ENCODE measurements around the gene TOX2.

The TOX2 gene, protein sequence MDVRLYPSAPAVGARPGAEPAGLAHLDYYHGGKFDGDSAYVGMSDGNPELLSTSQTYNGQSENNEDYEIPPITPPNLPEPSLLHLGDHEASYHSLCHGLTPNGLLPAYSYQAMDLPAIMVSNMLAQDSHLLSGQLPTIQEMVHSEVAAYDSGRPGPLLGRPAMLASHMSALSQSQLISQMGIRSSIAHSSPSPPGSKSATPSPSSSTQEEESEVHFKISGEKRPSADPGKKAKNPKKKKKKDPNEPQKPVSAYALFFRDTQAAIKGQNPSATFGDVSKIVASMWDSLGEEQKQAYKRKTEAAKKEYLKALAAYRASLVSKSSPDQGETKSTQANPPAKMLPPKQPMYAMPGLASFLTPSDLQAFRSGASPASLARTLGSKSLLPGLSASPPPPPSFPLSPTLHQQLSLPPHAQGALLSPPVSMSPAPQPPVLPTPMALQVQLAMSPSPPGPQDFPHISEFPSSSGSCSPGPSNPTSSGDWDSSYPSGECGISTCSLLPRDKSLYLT

DNA sequence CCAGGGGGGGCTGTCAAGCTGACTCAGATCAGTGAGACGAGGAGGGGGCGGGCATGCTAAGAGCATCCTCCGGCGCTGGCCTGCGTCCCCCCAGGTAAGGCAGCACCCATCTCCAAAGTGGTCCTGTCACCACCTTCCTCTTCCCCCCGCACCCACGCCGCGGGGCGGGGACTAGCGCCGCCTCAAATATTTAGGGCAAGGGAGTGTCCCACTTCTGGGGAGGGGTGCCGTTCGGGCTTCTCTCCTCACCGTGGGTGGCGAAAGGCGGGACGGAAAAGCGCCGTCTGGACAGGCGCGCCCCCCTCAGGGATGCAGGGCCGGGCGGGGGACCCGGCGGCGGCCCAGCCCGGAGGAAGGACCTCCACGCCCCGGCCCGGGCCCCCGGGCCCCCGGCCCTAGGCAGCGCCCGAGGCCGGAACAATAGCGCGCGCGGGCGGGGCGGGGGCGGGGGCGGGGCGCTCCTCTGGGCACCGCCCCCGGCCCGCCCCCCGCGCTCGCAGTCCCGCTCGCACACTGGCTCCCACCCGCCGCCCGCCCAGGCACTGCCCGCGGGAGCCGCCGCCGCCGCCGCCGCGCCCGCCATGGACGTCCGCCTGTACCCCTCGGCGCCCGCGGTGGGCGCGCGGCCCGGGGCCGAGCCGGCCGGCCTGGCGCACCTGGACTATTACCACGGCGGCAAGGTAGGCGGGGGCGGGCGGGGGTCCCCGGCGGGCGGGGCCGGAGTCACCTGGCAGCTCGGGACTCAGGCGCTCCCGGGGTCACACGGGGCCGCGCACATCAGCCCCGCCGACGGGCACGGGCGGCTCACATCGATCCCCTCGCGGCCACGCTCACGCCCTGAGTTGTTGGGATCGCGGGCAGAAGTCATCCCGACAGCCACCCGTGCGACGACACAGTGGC is at the start of gene TOX2:
Gene TOX2, plus strand, starts transcription at position 542 of the 900 bp plus-strand sequence. Its CDS starts 40 bp downstream, at position 582.
- no peak for DNase-seq (ENCODE audit: low read depth, low spot score)

DNA sequence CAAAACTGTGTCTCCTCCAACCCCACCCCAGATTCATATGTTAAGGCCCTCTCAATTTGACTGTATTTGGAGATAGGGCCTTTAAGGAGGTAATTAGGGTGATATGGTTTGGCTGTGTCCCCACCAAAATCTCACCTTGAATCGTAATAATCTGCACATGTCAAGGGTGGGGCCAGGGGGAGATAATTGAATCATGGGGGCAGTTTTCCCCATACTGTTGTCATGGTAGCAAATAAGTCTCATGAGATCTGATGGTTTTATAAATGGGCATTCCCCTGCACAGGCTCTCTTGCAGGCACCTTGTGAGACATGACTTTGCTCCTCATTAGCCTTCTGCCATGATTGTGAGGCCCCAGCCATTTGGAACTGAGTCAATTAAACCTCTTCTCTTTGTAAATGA is 46.6 kb upstream of the TOX2 start:
- DNase-seq (ENCODE audit: low read depth, low spot score) = no peak

GRCh38 chr20:43870484-43870883 is 44.2 kb upstream of the TOX2 start:
- no peak for DNase-seq (ENCODE audit: low read depth, low spot score)

DNA sequence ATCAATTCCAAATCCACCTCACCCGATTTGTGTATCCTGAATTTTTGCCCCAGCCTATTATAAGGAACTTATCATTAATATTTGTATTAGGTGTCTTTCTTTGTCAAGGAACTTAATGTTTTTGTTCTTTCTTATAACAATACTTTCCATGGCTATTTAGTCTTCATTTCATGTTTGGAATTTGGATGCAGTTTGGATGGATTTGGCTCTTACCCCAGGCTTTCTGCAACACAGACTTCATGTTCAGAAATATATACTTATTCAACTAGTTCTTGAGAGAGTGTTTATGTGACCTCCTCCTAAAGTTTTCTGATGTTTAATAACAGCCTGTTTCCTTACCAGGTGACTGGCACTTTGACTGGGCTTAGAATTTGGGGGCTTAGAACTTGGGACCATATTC is 35.9 kb upstream of the TOX2 start:
- DNase-seq (ENCODE audit: low read depth, low spot score) = no peak

DNA sequence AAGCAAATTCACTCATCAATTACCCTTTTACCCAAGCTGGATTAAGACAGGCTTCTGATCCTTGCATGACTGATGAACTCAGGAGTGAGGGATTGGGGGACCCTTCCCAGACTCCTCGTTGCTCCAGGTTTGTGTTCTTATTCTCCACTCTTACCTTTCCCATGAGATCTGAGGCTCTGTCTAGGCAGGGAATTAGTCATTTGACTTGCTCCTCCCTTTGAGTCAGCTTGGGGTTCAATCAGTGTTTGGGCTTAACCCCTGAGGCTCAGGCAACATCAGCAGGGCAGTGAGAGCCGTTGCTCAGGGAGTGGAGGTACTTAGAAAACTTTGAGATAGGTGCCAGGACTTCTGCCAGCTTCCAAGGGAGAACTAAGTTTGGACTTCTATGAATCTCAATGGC is 20.7 kb upstream of the TOX2 start:
- DNase-seq (ENCODE audit: low read depth, low spot score) = no peak

DNA sequence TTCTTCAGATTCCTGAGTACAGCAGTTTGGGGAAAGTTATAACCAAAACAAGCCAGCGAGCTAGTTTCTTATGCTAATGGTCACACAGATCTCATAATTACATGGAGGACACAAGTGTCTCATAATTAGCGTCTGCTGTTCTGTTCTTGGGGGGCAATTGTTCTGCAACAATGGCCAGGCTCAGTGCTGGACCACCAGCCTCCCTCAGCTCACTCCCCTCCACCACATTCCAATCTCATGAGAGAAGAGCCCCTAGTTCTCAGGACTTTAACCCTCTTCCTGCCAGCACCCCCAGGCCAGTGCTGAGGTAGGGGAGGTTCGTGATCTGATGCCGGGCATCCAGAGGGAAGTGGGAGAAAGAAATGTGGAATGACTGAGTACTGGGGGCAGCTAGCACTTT is 20.2 kb upstream of the TOX2 start:
- DNase-seq (ENCODE audit: low read depth, low spot score) = no peak

GRCh38 chr20:43895235-43895634 is 19.4 kb upstream of the TOX2 start:
- no peak for DNase-seq (ENCODE audit: low read depth, low spot score)

GRCh38 chr20:43899274-43900120 is 15.2 kb upstream of the TOX2 start:
- DNase-seq (ENCODE audit: low read depth, low spot score) = no peak

- no peak for DNase-seq (ENCODE audit: low read depth, low spot score)
Observed at GRCh38 chr20:43900121-43900466, 14.6 kb upstream of the TOX2 start.

GRCh38 chr20:43900496-43900895 is 14.2 kb upstream of the TOX2 start:
- no peak for DNase-seq (ENCODE audit: low read depth, low spot score)

GRCh38 chr20:43901296-43901695 is 13.4 kb upstream of the TOX2 start:
- DNase-seq (ENCODE audit: low read depth, low spot score) = no peak

DNA sequence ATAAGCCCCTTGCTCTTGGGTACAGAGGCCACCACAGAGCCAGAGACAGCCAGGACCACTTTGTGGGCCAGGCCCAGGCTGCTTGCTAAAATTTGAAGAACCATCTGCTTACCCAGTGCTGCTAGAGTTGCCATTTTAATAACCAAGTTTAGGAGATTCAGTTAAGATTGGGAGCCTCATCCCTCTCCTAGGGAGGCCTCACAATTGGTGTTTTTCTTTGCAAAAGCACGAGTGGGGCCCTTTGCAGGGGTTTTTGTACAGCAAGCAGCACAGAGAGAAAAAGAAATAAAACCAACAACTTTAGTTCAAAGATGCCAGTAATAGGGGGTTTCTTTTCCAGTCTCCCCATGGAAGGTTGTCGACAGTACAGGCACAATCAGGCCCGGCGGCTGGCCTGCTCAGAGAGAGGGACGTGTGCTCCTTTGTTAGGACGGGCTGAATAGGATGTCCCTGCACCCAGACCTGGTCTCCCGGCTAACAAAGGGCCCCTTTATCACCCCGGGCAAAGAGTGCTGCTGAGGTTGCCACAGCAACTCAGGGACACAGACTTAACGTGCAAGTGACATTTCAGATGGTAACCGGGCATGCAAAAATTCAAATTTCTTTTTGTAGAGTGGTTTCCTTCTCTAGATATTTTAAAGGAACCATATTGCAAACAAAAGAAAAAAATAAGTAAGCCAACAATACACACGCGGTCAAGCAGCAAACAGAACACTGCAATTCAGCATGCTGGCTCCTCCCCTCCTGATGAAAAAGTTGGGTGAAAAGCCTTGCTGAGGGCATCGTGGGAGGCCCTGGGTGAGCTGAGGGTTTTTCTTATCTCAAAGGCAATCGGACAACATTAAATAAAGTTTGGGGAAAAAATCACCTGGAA is 10.5 kb upstream of the TOX2 start:
- DNase-seq (ENCODE audit: low read depth, low spot score) = no peak

DNA sequence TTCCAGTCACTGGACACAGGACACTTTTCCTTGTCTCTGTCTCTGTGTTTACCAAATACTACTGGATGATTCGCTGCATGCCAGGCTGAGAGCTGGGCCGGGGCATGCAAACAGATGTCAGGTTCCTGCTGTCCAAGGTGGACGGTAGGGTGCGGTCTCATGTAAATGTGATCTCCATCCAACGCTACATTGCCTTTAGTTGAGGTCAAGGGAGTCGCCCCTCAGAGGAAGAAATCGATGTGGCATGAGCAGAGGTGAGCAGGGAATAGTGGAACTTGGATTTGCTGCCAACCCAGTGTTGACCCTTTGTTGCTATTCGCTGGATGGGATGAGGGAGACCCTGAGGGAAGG is 9.8 kb upstream of the TOX2 start:
- DNase-seq (ENCODE audit: low read depth, low spot score) = no peak

- DNase-seq (ENCODE audit: low read depth, low spot score) = no peak
Observed at GRCh38 chr20:43906505-43907034, 8.1 kb upstream of the TOX2 start.

- DNase-seq (ENCODE audit: low read depth, low spot score) = no peak
Observed at GRCh38 chr20:43909211-43909610, 5.4 kb upstream of the TOX2 start.

DNA sequence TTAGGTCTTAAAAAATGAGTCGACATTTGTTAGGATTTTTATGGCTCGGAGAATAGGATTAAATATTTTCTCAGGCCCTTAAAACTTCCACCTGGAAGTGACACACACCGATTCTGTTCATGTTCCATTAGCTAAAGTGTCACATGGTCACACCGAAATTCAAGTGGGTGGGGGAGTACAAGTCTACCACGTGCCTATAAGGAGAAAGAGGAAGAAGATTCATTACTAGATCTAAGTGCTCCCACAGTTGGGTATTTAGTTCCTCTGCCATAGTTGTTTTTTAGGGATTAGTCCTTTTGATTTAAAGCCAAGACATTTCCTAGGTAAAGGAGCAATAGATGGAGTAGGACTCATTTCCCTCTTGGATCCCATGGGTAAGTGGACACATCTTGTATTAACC is 4.9 kb upstream of the TOX2 start:
- no peak for DNase-seq (ENCODE audit: low read depth, low spot score)

DNA sequence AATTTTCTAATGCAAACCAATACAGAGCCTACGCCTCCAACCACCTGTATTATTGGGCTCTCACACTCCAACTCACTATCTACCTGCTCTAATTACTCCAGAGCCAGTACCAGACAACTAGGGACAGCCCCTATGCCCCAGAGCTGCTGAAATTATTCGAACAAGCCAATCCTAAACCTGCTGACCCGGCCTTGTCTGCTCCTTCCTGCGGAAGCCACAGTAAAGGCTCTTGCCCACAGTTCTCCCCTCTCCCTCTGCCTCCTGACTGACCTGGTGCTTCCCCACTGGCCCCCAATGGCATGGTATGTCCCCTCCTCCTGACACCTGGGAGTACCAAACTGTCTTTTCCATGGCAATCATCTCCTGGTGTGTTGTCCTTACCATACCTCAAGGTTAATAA is 4.1 kb upstream of the TOX2 start:
- no peak for DNase-seq (ENCODE audit: low read depth, low spot score)

- DNase-seq (ENCODE audit: low read depth, low spot score) = no peak
Observed at GRCh38 chr20:43911066-43911465, 3.6 kb upstream of the TOX2 start.

GRCh38 chr20:43913291-43914025 is 1.2 kb upstream of the TOX2 start:
- no peak for DNase-seq (ENCODE audit: low read depth, low spot score)

Measured in activated CD4-positive, CD25-positive, alpha-beta regulatory T cell treated with anti-CD3 and anti-CD28 coated beads, Interleukin-2, amount 50 U/mL, for 16 hours (primary cell).